GM10847 (cell line): Measurements from ENCODE around the gene OR2A14.

Experiments used
- POLR2A ChIP-seq: IDR thresholded peaks from 2 replicates; pipeline ENCODE4 v1.6.1; 2011; ENCODE audit not compliant: insufficient read length; ENCODE audit errors: extremely low read depth

OR2A14 gene, protein sequence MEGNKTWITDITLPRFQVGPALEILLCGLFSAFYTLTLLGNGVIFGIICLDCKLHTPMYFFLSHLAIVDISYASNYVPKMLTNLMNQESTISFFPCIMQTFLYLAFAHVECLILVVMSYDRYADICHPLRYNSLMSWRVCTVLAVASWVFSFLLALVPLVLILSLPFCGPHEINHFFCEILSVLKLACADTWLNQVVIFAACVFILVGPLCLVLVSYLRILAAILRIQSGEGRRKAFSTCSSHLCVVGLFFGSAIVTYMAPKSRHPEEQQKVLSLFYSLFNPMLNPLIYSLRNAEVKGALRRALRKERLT

DNA sequence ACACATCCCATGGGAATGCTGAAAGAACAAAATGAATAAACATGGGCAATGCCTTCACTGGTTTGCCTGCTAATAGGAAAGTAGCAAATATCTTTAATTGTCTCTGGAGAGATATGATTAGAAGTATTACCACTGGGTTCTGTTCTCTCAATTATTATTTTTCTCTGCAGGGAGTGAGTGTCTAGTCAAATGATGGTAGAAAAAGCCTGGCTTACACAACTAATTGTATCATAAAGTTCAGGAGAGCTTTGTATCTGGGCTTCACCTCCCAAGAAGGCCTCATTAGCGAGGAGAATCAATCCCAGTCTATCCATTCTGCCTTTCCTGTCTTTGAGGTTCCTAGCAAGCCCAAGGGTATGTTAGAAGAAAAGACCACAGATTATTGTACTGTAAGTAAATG, at the start of gene OR2A14:
TSS of gene OR2A14 (plus strand) at position 301 of the 400 bp plus-strand sequence. CDS start 5,937 bp downstream, outside the sequence.
- TF ChIP-seq POLR2A: no peak

DNA sequence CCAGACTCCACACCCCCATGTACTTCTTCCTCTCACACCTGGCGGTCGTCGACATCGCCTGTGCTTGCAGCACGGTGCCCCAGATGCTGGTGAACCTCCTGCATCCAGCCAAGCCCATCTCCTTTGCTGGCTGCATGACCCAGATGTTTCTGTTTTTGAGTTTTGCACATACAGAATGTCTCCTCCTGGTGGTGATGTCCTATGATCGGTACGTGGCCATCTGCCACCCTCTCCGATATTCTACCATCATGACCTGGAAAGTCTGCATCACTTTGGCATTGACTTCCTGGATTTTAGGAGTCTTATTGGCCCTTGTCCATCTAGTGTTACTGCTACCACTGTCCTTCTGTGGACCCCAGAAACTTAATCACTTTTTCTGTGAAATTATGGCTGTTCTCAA, 48.6 kb upstream of the OR2A14 start:
- no peak for TF ChIP-seq POLR2A

DNA sequence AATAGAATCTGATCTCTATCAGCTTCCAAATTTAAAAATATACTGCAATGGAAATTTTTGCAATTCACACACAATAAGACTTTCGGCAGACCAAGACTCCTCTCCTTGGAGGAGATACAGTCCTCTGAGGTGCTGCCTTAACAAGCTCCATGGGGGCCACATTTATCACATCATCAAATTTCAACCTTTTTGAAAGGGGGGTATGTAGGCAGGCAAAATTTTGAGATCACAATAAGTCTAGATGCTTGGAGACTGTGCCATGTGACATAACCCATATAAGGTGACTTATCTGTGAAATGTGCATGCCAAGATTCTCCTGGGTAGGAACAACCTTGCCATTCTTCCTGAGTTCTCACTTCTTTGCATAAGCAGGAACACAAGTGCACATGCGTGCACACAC, 37.0 kb upstream of the OR2A14 start, which contains the start of gene OR2A12:
TSS of gene OR2A12 (plus strand) at position 301 of the 400 bp plus-strand sequence. CDS start 8,830 bp downstream, outside the sequence.
- TF ChIP-seq POLR2A: no peak

DNA sequence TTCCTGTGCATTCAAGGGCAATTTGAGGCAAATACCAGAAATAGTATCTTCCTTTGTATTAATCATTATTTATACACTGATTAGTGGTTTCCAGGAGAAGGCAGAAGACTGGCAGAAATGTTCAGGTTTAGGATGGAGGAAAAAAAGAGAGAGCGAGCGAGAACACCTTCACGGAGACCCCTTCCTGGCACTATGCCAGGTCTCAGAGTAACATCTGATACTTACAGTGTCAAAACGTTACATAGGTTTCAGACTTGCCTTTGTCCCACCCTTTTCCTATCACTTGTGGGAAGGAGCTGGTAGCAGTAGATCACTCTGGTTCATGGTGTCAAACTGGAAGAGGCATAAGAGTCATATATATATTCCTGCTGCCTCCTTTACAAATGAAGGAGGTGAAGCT, 36.2 kb upstream of the OR2A14 start:
- TF ChIP-seq POLR2A: no peak

DNA sequence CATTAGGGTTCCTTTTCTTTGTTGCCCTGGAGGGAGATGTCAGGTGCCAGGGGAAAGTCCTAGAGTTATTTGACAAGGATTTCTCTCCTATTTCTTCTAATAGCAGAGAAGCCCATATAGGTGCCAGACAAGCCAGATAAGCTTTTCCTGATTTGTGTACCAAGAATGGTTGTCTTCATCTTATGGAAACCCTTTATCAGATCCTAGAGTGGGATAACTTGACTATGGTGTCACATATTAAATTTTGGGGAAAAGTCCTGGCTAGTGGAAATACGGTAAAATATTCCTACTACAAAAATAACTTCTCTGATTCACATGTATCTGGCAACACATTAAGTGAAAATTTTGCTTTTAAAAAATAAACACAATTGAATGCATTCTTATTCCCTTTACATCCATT, 35.7 kb upstream of the OR2A14 start:
- no peak for TF ChIP-seq POLR2A

DNA sequence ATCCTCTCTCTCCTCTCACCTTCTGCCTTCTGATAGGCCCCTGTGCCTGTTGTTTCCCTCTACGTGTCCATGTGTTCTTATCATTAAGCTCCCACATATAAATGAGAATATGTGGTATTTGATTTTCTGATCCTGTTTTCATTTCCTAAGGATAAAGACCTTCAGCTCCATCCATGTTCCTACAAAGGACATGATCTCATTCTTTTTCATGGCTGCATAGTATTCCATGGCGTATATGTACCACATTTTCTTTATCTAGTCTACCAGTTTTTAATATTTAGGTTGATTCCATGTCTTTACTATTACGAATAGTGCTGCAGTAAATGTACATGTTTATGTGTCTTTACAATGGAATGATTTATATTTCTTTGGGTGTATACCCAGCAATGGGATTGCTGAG, 32.3 kb upstream of the OR2A14 start:
- TF ChIP-seq POLR2A: no peak

DNA sequence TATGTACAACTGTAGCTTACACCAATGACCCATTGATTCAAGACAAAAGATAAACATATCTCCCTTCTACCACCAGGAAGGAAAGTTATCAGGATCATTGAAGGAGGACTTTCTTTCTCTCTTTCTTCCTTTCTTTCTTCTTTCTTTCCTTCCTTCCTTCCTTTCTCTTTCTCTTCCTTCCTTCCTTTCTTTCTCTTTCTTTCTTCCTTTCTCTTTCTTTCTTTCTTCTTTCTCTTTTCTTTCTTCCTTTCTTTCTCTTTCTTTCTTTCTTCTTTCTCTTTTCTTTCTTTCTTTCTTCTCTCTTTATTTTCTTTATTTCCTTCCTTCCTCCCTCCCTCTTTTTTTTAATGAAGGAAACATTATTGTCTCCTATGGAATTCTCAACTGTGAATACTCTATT, 24.2 kb upstream of the OR2A14 start:
- TF ChIP-seq POLR2A: no peak

DNA sequence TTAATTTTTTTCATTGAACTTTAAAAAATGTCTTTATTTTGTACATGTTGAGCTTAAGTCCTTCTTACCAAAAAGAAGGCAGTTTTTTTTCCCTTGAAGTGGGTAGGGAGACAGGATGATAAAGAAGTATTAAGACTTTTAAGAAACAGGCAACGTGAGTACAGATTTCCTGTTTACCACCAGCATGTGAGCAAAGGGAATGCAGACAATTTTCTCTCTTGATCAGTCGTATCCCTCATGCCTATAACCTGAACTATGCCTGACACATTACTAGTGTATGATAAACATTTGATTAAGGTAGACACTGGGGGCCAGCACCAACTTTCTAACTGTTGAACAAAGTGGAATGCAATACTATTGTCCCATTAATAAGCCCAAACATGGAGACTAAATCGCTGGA, 22.4 kb upstream of the OR2A14 start:
- no peak for TF ChIP-seq POLR2A

DNA sequence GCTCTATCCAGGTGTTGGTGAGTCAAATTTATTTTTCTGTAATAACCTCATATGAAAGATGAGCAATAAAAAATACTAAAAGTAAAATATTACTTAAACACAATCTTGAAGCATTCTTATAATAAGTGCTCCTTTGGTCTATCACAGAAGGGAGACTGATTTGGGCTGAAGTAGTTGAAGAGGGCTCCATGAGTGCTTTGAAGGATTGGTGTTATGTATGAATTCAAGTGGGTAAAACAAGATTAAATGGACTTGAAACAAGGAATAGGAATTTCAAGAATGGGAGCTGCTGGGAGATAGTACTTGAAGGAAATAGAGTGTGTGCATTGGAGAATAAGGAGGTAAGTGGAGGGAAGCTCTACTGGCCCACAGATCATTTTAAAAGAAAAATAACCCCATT, 20.9 kb upstream of the OR2A14 start:
- no peak for TF ChIP-seq POLR2A

DNA sequence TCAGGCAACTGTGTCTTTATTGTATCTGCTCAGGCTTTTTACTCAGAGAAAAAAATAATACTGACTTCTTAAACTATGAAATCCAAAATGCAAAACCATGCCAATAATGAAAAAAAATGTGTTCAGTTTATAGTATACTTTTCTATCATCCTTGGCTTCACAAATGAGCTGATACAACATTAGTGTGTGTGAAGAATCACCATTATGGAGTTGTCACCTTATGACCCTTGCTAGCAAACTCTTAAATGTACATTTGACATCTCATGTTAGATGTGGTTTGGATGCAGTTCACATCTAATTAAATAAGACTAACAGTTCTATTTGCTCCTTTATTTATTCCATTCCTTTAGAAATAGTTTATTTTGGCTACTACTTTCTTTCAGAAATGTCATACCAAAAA, 17.8 kb upstream of the OR2A14 start:
- TF ChIP-seq POLR2A: no peak

DNA sequence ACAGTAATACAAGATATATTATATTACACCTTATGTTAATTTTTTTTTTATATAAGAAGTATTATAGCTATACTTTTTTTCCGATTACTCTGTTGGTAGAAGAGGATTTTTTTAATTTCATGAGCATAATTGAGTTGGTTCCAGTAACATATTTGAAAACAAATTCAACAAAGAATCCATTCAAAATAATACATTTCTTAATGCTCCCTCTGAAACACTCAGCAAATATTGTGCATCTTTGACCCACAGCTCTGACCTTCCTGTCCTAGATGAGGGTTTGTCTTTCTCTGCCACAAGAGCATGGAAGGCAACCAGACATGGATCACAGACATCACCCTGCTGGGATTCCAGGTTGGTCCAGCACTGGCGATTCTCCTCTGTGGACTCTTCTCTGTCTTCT, 13.7 kb upstream of the OR2A14 start, which contains the start of gene OR2A2:
TSS of gene OR2A2 (plus strand) at position 301 of the 400 bp plus-strand sequence. CDS start at position 301, 0 bp downstream.
- no peak for TF ChIP-seq POLR2A

DNA sequence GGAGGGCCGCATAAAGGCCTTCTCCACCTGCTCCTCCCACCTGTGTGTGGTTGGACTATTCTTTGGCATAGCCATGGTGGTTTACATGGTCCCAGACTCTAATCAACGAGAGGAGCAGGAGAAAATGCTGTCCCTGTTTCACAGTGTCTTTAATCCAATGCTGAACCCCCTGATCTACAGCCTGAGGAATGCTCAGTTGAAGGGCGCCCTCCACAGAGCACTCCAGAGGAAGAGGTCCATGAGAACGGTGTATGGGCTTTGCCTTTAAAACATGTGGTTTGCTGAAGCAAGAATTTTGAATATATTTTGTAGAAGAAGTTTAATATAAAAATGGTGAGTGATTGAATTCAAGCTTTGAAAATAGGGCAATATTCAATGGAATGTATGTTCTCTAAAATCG, 12.7 kb upstream of the OR2A14 start:
- TF ChIP-seq POLR2A: no peak

DNA sequence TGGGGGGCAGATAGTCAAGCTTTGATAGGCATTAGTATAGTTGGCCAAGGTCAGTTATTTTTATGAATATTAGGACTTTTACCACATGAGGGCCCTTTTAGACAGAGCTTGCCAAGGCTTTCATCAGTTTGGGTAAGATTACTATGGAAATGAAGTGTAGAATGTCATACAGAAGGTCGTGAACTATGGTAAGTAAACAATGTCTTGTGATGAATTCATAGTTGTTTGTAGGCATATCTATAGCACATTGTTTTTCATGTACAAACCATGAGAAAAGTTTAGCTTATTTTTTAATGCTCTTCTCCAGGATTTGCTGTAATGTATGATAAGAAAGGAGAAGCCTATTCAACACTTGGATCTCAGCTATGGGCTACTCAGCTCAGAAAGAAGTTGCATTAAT, 9.3 kb upstream of the OR2A14 start:
- TF ChIP-seq POLR2A: no peak

DNA sequence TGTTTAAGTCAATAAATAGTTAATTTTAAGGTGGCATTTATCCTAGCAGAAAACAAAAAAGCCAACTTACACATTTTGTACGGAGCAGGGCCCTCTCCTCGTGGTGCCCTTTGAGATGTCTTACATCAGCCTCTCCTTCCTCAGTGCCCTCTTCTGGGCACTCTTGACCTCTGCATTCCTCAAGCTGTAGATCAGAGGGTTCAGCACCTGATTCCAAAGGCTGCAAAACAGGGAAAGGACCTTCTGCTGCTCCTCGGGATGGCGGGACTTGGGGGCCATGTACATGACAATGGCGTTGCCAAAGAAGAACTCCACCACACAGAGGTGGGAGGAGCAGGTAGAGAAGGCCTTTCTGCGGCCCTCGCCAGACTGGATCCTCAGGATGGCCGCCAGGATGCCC, 4.6 kb upstream of the OR2A14 start:
- TF ChIP-seq POLR2A: no peak

DNA sequence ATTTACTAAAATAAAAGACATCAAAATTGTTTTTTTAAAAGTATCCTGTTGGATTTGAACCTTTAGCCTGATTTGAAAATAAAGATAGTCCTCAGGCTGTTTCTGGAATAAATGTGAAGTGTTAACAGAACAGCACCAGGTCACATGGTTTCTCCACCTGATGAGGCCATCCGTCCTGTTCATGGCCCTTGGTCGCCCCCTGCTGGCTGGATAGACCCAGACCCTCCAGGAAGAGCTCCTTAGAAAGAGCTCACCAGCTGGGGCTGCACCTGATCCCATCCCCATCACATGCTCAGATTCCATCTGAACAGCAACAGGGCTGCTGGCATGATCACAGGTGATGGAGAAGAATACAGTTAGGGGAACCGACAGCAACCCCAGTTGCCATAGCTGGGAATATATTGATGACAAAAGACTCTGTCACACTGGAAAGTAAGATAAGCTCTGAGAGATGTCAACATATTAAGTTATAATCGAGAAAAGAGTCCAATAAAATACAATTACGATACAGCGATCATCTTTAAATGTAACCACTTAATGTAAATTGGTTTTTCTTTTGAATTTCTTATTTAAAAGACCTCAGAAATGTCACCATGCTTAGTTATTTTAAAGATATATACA, 4.8 kb downstream of the OR2A14 start:
- no peak for TF ChIP-seq POLR2A

DNA sequence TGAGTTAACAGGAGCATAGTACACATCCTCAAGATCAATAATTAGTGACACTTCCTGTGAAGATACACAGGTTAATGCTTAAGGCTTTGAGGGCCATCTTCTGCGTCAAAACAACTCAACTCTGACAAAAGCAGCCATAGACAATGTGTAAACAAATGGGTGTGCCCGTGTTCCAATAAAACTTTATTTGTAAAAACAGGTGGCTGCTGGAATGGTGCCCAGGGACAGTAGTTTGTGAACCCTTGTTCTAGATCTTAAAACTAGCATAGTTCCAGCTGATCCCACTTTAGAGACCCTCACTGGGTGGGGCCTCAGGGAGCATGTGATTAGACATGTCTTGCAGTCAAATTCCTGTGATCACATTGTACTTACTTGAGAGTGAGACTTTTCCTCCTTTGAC, 7.8 kb downstream of the OR2A14 start:
- no peak for TF ChIP-seq POLR2A

DNA sequence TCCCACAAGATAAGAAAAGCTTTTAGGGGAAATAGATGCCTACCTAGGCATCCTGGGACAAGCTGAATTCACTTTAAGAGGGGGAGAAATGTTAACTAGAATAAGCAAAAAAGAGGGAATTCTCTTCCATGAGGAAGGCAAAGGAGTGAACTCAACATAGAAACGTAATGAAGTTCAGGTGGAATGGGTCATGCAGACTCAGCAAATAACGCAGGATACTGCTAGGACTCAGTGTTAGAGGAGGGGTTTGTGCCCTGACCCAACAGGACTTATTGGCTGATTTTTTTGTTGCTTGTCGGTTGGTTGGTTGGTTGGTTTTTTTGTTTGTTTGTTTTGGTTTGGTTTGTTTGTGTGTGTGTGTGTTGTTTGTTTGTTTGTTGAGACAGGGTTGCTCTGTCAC, 9.3 kb downstream of the OR2A14 start:
- TF ChIP-seq POLR2A: no peak

DNA sequence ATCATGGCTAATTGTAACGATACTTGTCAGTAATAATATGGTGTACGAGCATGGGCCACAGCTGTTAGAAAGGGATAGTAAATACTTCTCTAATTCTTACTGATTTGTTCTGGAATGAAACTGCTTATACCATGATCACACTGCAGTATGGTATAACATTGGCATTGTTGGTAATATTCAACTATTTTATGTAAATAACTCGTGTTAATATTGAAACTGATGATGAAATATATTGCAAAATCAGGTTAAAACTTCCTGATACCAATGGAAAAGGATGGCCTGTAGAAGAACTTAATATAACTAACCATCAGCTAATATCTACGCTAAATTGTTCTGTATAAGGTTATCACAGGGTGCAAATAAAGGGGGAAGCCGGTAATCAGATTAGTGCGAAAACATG, 10.3 kb downstream of the OR2A14 start:
- TF ChIP-seq POLR2A: no peak
